GM23338 (cell line): ENCODE measurements around the gene MACF1.

Experiments used
- CREB1 ChIP-seq: fragments of 250-450 bp; sonication (Bioruptor Pico); IDR thresholded peaks from 2 replicates; pipeline ENCODE4 v1.5.0; 2020; ENCODE audit warnings: low read depth, mild to moderate bottlenecking, moderate library complexity
- ETS1 ChIP-seq: IDR thresholded peaks from 2 replicates; pipeline ENCODE4 v1.6.1; 2016; ENCODE audit warnings: antibody characterized with exemption
- TF ChIP-seq, protein P1 (sequence below), 2 experiments: fragments of 200-600 bp in 1 of 2; sonication (generic) in 1 of 2; conservative IDR thresholded peaks; 2 replicates each; pipeline versions ENCODE4 v1.5.1 to v1.6.1; 2016 to 2017; ENCODE audit warnings: antibody characterized with exemption in 2 of 2, low read depth in 2 of 2, mild to moderate bottlenecking in 2 of 2, moderate library complexity in 1 of 2

DNA sequence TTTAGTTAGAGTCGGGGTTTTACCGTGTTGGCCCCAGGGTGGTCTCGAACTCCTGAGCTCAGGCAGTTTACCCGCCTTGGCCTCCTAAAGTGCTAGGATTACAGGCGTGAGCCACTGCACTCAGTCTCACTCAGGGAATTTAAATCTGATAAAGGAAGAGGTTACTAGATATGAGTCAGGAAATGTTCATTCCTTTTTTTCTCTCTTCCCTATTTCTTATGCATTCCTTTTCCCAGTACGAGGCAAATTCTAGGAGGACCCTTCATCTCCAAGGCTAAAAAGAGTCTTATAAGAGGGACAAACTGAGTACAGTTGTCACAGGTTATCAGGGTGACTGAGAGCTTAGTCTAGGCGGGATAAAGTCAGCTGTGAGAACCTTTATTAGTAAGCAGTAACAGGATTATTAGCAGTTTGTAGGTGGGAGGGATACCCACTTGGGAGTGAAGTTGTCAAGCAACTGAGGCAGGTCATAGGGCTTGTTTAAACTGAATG lies 9.1 kb downstream of the MACF1 start:
- TF ChIP-seq ETS1 (no peak), CREB1 (CRISPR knock-in tag) (no peak)
- TF ChIP-seq, protein P1, sequence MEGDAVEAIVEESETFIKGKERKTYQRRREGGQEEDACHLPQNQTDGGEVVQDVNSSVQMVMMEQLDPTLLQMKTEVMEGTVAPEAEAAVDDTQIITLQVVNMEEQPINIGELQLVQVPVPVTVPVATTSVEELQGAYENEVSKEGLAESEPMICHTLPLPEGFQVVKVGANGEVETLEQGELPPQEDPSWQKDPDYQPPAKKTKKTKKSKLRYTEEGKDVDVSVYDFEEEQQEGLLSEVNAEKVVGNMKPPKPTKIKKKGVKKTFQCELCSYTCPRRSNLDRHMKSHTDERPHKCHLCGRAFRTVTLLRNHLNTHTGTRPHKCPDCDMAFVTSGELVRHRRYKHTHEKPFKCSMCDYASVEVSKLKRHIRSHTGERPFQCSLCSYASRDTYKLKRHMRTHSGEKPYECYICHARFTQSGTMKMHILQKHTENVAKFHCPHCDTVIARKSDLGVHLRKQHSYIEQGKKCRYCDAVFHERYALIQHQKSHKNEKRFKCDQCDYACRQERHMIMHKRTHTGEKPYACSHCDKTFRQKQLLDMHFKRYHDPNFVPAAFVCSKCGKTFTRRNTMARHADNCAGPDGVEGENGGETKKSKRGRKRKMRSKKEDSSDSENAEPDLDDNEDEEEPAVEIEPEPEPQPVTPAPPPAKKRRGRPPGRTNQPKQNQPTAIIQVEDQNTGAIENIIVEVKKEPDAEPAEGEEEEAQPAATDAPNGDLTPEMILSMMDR (conservative IDR thresholded peaks at IDR 0.05; ENCODE audit: low read depth in 2 of 2), result no peak
